Measurements from ENCODE around the gene PRKG1.
"Not testable (repeated sequence)": the region's sequence is repeated elsewhere in the genome, so short reads cannot be mapped to it uniquely, and the experiment has no call there.

The PRKG1 gene

DNA sequence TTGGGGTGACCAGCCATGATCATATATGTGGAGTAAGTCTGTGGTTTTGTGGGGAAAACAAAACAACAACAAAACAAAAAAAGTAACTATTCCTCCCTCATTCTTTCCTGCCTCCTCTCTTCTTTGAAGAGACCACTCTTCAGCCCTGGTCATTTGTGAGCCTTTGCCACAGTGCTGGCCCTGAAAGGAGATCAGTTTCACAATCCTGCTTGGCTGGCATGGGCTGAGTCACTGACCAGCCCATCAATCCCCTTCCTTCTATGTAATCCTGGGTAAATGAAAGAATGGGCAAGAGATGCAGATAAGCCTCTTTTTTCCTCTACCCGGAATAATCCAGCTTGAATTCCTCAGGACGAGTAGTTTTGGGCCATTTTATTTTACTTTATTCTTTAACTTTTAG is 611.5 kb downstream of the PRKG1 start:
- H3K4me3 ChIP-seq (ENCODE audit: low read length), result no peak overlapping the region
- no CpG with 5 or more reads among the region's 2 CpGs for WGBS (ENCODE audit: insufficient coverage, insufficient read length)
- H3K27me3 ChIP-seq (ENCODE audit: control insufficient read depth, insufficient read depth, low read length), result no peaks in the 10 kb centered on the region
- H3K9me3 ChIP-seq (ENCODE audit: control insufficient read depth, insufficient read depth, low read length), result no peaks in the 10 kb centered on the region
- no peaks in the 10 kb centered on the region for H3K36me3 ChIP-seq (ENCODE audit: control insufficient read depth, insufficient read depth, low read length)
- DNase-seq (ENCODE audit: low read depth, low spot score), result no peak
- H3K27ac ChIP-seq (ENCODE audit: low read length), result no peak overlapping the region
- H3K4me1 ChIP-seq (ENCODE audit: control insufficient read depth, insufficient read depth, low read length), result no peaks in the 10 kb centered on the region

DNA sequence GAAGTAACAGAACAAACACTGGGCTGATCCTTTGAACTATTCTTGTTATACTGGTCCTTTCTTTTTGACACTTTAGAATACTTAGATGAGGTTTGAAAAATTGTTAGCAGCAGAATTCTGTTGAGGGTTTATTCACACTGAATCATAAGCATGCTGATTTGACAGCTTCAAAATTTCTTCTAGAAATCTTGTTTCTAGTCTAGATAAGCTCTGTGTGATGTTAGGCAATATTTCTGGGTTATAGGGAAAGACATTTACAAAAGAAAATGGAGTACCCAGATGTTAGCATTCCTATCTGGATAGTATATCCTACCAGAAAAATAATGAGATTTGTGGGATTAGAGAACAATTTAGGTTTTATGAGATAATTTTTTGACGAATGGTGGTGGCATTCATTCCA is 613.0 kb downstream of the PRKG1 start:
- no peaks in the 10 kb centered on the region for H3K27me3 ChIP-seq (ENCODE audit: control insufficient read depth, insufficient read depth, low read length)
- H3K4me3 ChIP-seq (ENCODE audit: low read length), result no peak overlapping the region
- no peak for DNase-seq (ENCODE audit: low read depth, low spot score)
- H3K4me1 ChIP-seq (ENCODE audit: control insufficient read depth, insufficient read depth, low read length), result no peaks in the 10 kb centered on the region
- no peaks in the 10 kb centered on the region for H3K36me3 ChIP-seq (ENCODE audit: control insufficient read depth, insufficient read depth, low read length)
- no peaks in the 10 kb centered on the region for H3K9me3 ChIP-seq (ENCODE audit: control insufficient read depth, insufficient read depth, low read length)
- no peak overlapping the region for H3K27ac ChIP-seq (ENCODE audit: low read length)
- 100% methylated on average over 1 of the region's 1 CpG for WGBS (ENCODE audit: insufficient coverage, insufficient read length)

GRCh38 chr10:51688826-51689225 is 614.5 kb downstream of the PRKG1 start:
- H3K9me3 ChIP-seq (ENCODE audit: control insufficient read depth, insufficient read depth, low read length); DNase-seq (ENCODE audit: low read depth, low spot score); H3K4me1 ChIP-seq (ENCODE audit: control insufficient read depth, insufficient read depth, low read length); H3K27ac ChIP-seq (ENCODE audit: low read length); H3K27me3 ChIP-seq (ENCODE audit: control insufficient read depth, insufficient read depth, low read length); H3K36me3 ChIP-seq (ENCODE audit: control insufficient read depth, insufficient read depth, low read length); H3K4me3 ChIP-seq (ENCODE audit: low read length): not testable (repeated sequence)
- WGBS (ENCODE audit: insufficient coverage, insufficient read length), result no CpG with 5 or more reads among the region's 2 CpGs

DNA sequence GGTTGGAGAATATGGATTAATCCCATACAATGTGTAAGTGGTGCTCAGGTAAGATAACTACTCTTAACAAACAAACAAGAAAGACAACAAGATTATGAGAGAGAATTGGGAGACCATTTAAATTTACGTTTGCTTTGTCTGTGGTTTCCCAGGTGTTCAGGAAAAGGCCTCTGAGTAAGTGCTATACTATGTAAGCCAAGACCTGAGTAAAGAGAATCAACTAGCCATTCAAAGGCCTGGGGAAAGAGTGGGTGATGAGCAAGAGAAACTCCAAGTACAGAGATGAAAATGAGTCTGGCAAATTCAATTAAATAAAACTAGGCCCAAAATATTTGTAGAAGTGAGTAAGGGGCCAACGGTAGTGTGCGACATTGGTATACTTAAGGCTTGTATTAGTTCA is 615.2 kb downstream of the PRKG1 start:
- Histone ChIP-seq H3K27me3 (ENCODE audit: control insufficient read depth, insufficient read depth, low read length) (no peaks in the 10 kb centered on the region), H3K9me3 (ENCODE audit: control insufficient read depth, insufficient read depth, low read length) (no peaks in the 10 kb centered on the region), H3K4me1 (ENCODE audit: control insufficient read depth, insufficient read depth, low read length) (no peaks in the 10 kb centered on the region), H3K36me3 (ENCODE audit: control insufficient read depth, insufficient read depth, low read length) (no peaks in the 10 kb centered on the region), H3K4me3 (ENCODE audit: low read length) (no peak overlapping the region), H3K27ac (ENCODE audit: low read length) (no peak overlapping the region)
- no peak for DNase-seq (ENCODE audit: low read depth, low spot score)
- no CpG with 5 or more reads among the region's 3 CpGs for WGBS (ENCODE audit: insufficient coverage, insufficient read length)

DNA sequence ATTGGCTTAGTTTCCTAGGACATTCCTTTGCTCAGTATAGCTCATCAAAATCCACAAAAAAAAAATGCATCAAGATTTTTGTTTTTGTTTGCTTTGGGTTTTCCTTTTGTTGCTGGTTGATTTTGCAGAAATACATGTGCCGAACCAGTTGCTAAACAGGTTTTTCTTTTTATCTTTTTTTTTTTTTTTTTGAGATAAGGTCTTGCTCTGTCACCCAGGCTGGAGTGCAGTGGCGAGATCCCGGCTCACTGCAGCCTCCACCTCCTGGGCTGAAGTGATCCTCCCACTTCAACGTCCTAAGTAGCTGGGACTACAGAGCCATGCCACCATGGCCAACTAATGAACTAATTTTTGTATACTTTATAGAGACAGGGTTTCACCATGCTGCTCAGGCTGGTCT is 616.8 kb downstream of the PRKG1 start:
- H3K27ac ChIP-seq (ENCODE audit: low read length), result no peak overlapping the region
- no peak overlapping the region for H3K4me3 ChIP-seq (ENCODE audit: low read length)
- no CpG with 5 or more reads among the region's 4 CpGs for WGBS (ENCODE audit: insufficient coverage, insufficient read length)
- DNase-seq (ENCODE audit: low read depth, low spot score), result no peak
- H3K9me3 ChIP-seq (ENCODE audit: control insufficient read depth, insufficient read depth, low read length), result no peaks in the 10 kb centered on the region
- no peaks in the 10 kb centered on the region for H3K27me3 ChIP-seq (ENCODE audit: control insufficient read depth, insufficient read depth, low read length)
- H3K4me1 ChIP-seq (ENCODE audit: control insufficient read depth, insufficient read depth, low read length), result no peaks in the 10 kb centered on the region
- H3K36me3 ChIP-seq (ENCODE audit: control insufficient read depth, insufficient read depth, low read length), result no peaks in the 10 kb centered on the region

GRCh38 chr10:51694086-51694768 is 619.9 kb downstream of the PRKG1 start:
- 0 out of 2 replicates have a peak, but pooled peaks cover 2% of the 10 kb centered on the region for H3K4me1 ChIP-seq (ENCODE audit: control insufficient read depth, insufficient read depth, low read length)
- H3K4me3 ChIP-seq (ENCODE audit: low read length), result no peak overlapping the region
- H3K27ac ChIP-seq (ENCODE audit: low read length), result no peak overlapping the region
- no peaks in the 10 kb centered on the region for H3K27me3 ChIP-seq (ENCODE audit: control insufficient read depth, insufficient read depth, low read length)
- no CpG with 5 or more reads among the region's 5 CpGs for WGBS (ENCODE audit: insufficient coverage, insufficient read length)
- 0 out of 2 replicates have a peak, but pooled peaks cover 2% of the 10 kb centered on the region for H3K36me3 ChIP-seq (ENCODE audit: control insufficient read depth, insufficient read depth, low read length)
- DNase-seq (ENCODE audit: low read depth, low spot score), result no peak
- no peaks in the 10 kb centered on the region for H3K9me3 ChIP-seq (ENCODE audit: control insufficient read depth, insufficient read depth, low read length)

GRCh38 chr10:51696251-51696650 is 622.0 kb downstream of the PRKG1 start:
- H3K4me1 ChIP-seq (ENCODE audit: control insufficient read depth, insufficient read depth, low read length), result 0 out of 2 replicates have a peak, but pooled peaks cover 2% of the 10 kb centered on the region
- WGBS (ENCODE audit: insufficient coverage, insufficient read length), result no CpG with 5 or more reads among the region's 1 CpG
- H3K27ac ChIP-seq (ENCODE audit: low read length), result no peak overlapping the region
- 0 out of 2 replicates have a peak, but pooled peaks cover 2% of the 10 kb centered on the region for H3K36me3 ChIP-seq (ENCODE audit: control insufficient read depth, insufficient read depth, low read length)
- no peak overlapping the region for H3K4me3 ChIP-seq (ENCODE audit: low read length)
- no peak for DNase-seq (ENCODE audit: low read depth, low spot score)
- H3K27me3 ChIP-seq (ENCODE audit: control insufficient read depth, insufficient read depth, low read length), result no peaks in the 10 kb centered on the region
- no peaks in the 10 kb centered on the region for H3K9me3 ChIP-seq (ENCODE audit: control insufficient read depth, insufficient read depth, low read length)

GRCh38 chr10:51698473-51699063 is 624.3 kb downstream of the PRKG1 start:
- H3K4me1 ChIP-seq (ENCODE audit: control insufficient read depth, insufficient read depth, low read length), result 0 out of 2 replicates have a peak, but pooled peaks cover 2% of the 10 kb centered on the region
- no peaks in the 10 kb centered on the region for H3K27me3 ChIP-seq (ENCODE audit: control insufficient read depth, insufficient read depth, low read length)
- no peaks in the 10 kb centered on the region for H3K9me3 ChIP-seq (ENCODE audit: control insufficient read depth, insufficient read depth, low read length)
- WGBS (ENCODE audit: insufficient coverage, insufficient read length), result no CpG with 5 or more reads among the region's 8 CpGs
- 0 out of 2 replicates have a peak, but pooled peaks cover 2% of the 10 kb centered on the region for H3K36me3 ChIP-seq (ENCODE audit: control insufficient read depth, insufficient read depth, low read length)
- no peak overlapping the region for H3K27ac ChIP-seq (ENCODE audit: low read length)
- peak overlapping the region; percentile 71; the same call in 1 of the 2 replicates for H3K4me3 ChIP-seq (ENCODE audit: low read length)
- no peak for DNase-seq (ENCODE audit: low read depth, low spot score)

DNA sequence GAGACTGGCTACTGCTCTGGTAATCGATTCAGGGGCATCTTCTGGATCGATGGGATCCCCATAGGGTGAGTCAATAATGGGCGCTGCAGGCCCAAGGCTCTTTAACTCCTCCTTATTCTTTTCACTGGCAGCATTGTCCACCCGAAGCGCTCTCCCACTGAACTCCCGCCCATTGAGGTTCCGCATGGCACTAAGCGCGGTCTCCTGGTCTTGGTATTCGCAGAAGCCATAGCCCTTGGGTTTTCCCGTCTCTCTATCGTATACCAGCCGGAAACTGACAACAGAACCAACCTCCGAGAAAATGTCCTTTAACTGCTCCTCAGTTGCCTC is 624.8 kb downstream of the PRKG1 start:
- WGBS (ENCODE audit: insufficient coverage, insufficient read length), result no CpG with 5 or more reads among the region's 14 CpGs
- Histone ChIP-seq H3K27me3 (ENCODE audit: control insufficient read depth, insufficient read depth, low read length) (no peaks in the 10 kb centered on the region), H3K4me1 (ENCODE audit: control insufficient read depth, insufficient read depth, low read length) (0 out of 2 replicates have a peak, but pooled peaks cover 2% of the 10 kb centered on the region), H3K36me3 (ENCODE audit: control insufficient read depth, insufficient read depth, low read length) (0 out of 2 replicates have a peak, but pooled peaks cover 2% of the 10 kb centered on the region), H3K27ac (ENCODE audit: low read length) (no peak overlapping the region), H3K9me3 (ENCODE audit: control insufficient read depth, insufficient read depth, low read length) (no peaks in the 10 kb centered on the region), H3K4me3 (ENCODE audit: low read length) (peak overlapping the region; percentile 71; the same call in 1 of the 2 replicates)
- DNase-seq (ENCODE audit: low read depth, low spot score), result no peak

DNA sequence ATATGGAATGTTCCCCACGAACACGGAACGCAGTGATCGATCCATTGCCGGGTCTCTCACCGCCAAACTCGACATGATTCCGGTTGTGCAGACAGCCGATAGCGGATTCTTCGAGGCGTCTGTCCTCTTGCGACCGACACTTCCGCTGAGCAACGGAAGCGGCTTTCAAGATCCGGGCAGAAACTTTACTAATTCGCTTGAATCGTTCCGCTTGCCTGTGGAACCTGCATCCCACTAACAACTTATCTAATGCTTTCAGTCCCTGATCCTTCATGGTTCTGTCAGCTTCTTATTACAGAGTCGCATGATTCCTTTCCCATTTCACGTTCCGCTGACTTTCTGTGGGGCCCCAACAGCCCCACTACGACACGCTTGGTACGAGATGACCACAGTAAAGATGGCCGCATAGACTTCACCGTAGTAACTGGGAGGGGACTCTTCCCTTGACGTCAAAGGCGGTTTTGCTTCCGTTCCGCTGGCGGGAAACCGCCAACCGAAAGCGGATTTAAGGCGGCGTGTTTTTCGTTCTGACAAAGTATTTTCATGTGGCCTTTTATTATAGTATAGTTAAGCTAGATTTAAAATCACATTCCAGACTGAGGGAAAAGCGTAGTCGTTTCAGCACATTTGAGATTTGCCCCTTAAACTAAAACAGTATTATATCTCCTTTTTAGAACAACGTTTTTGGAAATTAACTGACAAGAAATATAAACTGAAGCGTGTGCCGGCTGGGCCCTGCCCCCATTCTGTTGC is 625.4 kb downstream of the PRKG1 start, which contains the start of gene CSTF2T:
TSS of gene CSTF2T (minus strand) at position 121 of the 753 bp plus-strand sequence. CDS start at position 75, 46 bp downstream.
- Histone ChIP-seq H3K27me3 (ENCODE audit: control insufficient read depth, insufficient read depth, low read length) (no peaks in the 10 kb centered on the region), H3K4me1 (ENCODE audit: control insufficient read depth, insufficient read depth, low read length) (0 out of 2 replicates have a peak, but pooled peaks cover 2% of the 10 kb centered on the region), H3K36me3 (ENCODE audit: control insufficient read depth, insufficient read depth, low read length) (0 out of 2 replicates have a peak, but pooled peaks cover 2% of the 10 kb centered on the region), H3K4me3 (ENCODE audit: low read length) (peak within 1 kb of the TSS; percentile 71; the same call in 1 of the 2 replicates), H3K27ac (ENCODE audit: low read length) (no peak within 1 kb of the TSS), H3K9me3 (ENCODE audit: control insufficient read depth, insufficient read depth, low read length) (no peaks in the 10 kb centered on the region)
- DNase-seq (ENCODE audit: low read depth, low spot score), result peak; percentile 83
- no CpG with 5 or more reads among the region's 45 CpGs for WGBS (ENCODE audit: insufficient coverage, insufficient read length)
